Ovary (tissue), 3 donors: ENCODE data around the gene MAPKAPK2.

Experiments used
- EP300 ChIP-seq: sonication (generic); formaldehyde crosslinking; IDR thresholded peaks from one replicate; pipeline ENCODE4 v1.6.1; 2017; ENCODE audit warnings: antibody characterized with exemption
- POLR2A ChIP-seq: fragments of 450-650 bp; IDR thresholded peaks from one replicate; pipeline ENCODE4 v1.6.1; 2017; ENCODE audit warnings: antibody characterized with exemption, mild to moderate bottlenecking, moderate library complexity
- TF ChIP-seq, protein P1 (sequence below), 3 donors: fragments of 450-650 bp in 2 of 3; fragments of 200-600 bp in 1 of 3; IDR thresholded peaks; one replicate each; pipeline versions ENCODE4 v1.5.1 to v1.8.0; 2016 to 2022; ENCODE audit warnings: antibody characterized with exemption in 3 of 3, mild to moderate bottlenecking in 1 of 3
- donor health status: DM: no; HTN: no; CAD: no.

DNA sequence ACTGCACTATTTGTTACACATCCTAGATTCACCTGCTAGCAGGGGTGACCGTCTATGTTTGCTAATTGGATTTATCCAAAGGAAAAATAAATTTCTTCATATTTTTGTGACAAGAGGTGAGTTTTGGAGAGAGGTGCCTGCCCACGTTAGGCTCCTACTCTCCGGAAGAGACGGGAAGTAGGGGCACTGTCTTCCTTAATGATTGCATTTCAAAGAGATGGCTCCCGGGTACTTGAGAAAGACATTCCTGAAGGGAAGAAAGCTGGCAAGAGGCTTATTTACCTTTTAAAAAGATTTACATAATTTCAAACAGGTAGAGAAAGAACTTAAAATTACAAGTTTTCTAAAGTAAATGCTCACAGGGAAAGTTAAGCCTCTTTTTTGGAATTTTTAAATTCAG lies 67.2 kb downstream of the MAPKAPK2 start:
- TF ChIP-seq, protein P1, sequence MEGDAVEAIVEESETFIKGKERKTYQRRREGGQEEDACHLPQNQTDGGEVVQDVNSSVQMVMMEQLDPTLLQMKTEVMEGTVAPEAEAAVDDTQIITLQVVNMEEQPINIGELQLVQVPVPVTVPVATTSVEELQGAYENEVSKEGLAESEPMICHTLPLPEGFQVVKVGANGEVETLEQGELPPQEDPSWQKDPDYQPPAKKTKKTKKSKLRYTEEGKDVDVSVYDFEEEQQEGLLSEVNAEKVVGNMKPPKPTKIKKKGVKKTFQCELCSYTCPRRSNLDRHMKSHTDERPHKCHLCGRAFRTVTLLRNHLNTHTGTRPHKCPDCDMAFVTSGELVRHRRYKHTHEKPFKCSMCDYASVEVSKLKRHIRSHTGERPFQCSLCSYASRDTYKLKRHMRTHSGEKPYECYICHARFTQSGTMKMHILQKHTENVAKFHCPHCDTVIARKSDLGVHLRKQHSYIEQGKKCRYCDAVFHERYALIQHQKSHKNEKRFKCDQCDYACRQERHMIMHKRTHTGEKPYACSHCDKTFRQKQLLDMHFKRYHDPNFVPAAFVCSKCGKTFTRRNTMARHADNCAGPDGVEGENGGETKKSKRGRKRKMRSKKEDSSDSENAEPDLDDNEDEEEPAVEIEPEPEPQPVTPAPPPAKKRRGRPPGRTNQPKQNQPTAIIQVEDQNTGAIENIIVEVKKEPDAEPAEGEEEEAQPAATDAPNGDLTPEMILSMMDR (IDR thresholded peaks at IDR 0.05) = no peak
- TF ChIP-seq POLR2A (no peak), EP300 (no peak)
